Panc1 (cell line): Measurements from ENCODE around the gene SCNN1B. TPM values are rescaled to one million over a fixed set of nuclear protein-coding genes. Genes with fewer than 3 reads are reported as not detected.
"Not testable (repeated sequence)": the region's sequence is repeated elsewhere in the genome, so short reads cannot be mapped to it uniquely, and the experiment has no call there.

Source experiments
- ATAC-seq: fragments of 200-7000 bp; cut with Tn5 transposase; 2 replicates; pipeline ENCODE4 v1.9.1; 2020; ENCODE audit warnings: mild to moderate bottlenecking, moderate library complexity
- BruUV-seq: library from RNA; stranded (reverse); fragments of 400-500 nt; replicated peaks from 2 replicates; lab custom pipeline; 2021; lab: Mats Ljungman, UMichigan
- CTCF ChIA-PET: fragments of 300-600 bp; sonication (Branson Sonifier 250); formaldehyde crosslinking; loops from one replicate; lab custom pipeline; 2022; ENCODE audit warnings: antibody characterized with exemption; lab: Charles Lee
- POLR2A ChIA-PET: fragments of 300-600 bp; sonication (Branson Sonifier 250); formaldehyde crosslinking; loops from one replicate; lab custom pipeline; 2022; ENCODE audit warnings: antibody characterized with exemption; lab: Charles Lee
- DNase-seq: peaks from one replicate; pipeline ENCODE4 v3.0.0-alpha.2; 2010; ENCODE audit warnings: low read depth, low spot score
- H3K27ac ChIP-seq: 2 replicates; pipeline ENCODE4 v1.5.1; 2011; ENCODE audit warnings: mild to moderate bottlenecking, low read length, inconsistent platforms
- H3K27me3 ChIP-seq: fragments of 200-500 bp; sonication (Bioruptor generic); 2 replicates; pipeline ENCODE4 v1.6.0; 2014; ENCODE audit warnings: low read length, inconsistent platforms; ENCODE audit not compliant: control insufficient read depth, insufficient read depth
- H3K36me3 ChIP-seq: fragments of 200-500 bp; sonication (Bioruptor generic); 2 replicates; pipeline ENCODE4 v1.5.1; 2014; ENCODE audit warnings: inconsistent platforms, mild to moderate bottlenecking, low read length, moderate library complexity; ENCODE audit not compliant: control insufficient read depth, insufficient read depth
- H3K4me1 ChIP-seq: 2 replicates; pipeline ENCODE4 v1.5.1; 2011; ENCODE audit warnings: inconsistent platforms, mild to moderate bottlenecking, low read length, moderate library complexity; ENCODE audit not compliant: control insufficient read depth, insufficient read depth
- H3K4me3 ChIP-seq, 2 experiments: 2 replicates each; pipeline ENCODE4 v1.5.1; 2011 to 2012; ENCODE audit warnings: low read depth in 2 of 2, low read length in 2 of 2, mild to moderate bottlenecking in 2 of 2, inconsistent platforms in 1 of 2, moderate library complexity in 1 of 2
- H3K9me3 ChIP-seq: fragments of 200-500 bp; sonication (Bioruptor generic); 2 replicates; pipeline ENCODE4 v1.5.1; 2014; ENCODE audit warnings: low read depth, mild to moderate bottlenecking, inconsistent platforms, low read length, moderate library complexity; ENCODE audit not compliant: control insufficient read depth, insufficient read depth
- POLR2AphosphoS5 ChIP-seq: IDR thresholded peaks from 2 replicates; pipeline ENCODE4 v1.6.1; 2012; ENCODE audit warnings: mild to moderate bottlenecking, low read depth, low read length, moderate library complexity
- SIN3A ChIP-seq: IDR thresholded peaks from 2 replicates; pipeline ENCODE4 v1.6.1; 2012; ENCODE audit warnings: low read depth, mild to moderate bottlenecking, low read length, moderate library complexity, borderline replicate concordance; ENCODE audit not compliant: insufficient read depth
- TCF7L2 ChIP-seq: IDR thresholded peaks from 2 replicates; pipeline ENCODE4 v1.6.1; 2011; ENCODE audit warnings: mild to moderate bottlenecking, low read depth, low read length, inconsistent platforms
- in situ Hi-C: cut with HindIII; loops from 2 replicates; pipeline ENCODE4 v1.10.0; 2016; ENCODE audit warnings: low sequenced_read_pairs, low pct_unique_long_range_greater_than_20kb
- intact Hi-C: fragments of 100-400 bp; cut with micrococcal nuclease; formaldehyde crosslinking; loops from one replicate; pipeline ENCODE4 v1.10.0; 2022; ENCODE audit not compliant: unreplicated experiment
- total RNA-seq: library from RNA; stranded (reverse); gene quantifications from one replicate; pipeline ENCODE4 v1.2.1, GENCODE V29; 2021; ENCODE audit not compliant: unreplicated experiment
- TF ChIP-seq, protein P1 (sequence below): fragments of 450-650 bp; IDR thresholded peaks from 2 replicates; pipeline ENCODE4 v1.5.1; 2017; ENCODE audit warnings: mild to moderate bottlenecking
- TF ChIP-seq, protein P2 (sequence below), 2 experiments: IDR thresholded peaks; 2 replicates each; pipeline ENCODE4 v1.6.1; 2011 to 2012; ENCODE audit warnings: low read depth in 2 of 2, control low read depth in 1 of 2, low read length in 1 of 2, mild to moderate bottlenecking in 1 of 2, moderate library complexity in 1 of 2; ENCODE audit not compliant: insufficient read depth in 1 of 2

The SCNN1B gene
- total RNA-seq, 1 experiment from 2014 or later: 10.7 TPM

DNA sequence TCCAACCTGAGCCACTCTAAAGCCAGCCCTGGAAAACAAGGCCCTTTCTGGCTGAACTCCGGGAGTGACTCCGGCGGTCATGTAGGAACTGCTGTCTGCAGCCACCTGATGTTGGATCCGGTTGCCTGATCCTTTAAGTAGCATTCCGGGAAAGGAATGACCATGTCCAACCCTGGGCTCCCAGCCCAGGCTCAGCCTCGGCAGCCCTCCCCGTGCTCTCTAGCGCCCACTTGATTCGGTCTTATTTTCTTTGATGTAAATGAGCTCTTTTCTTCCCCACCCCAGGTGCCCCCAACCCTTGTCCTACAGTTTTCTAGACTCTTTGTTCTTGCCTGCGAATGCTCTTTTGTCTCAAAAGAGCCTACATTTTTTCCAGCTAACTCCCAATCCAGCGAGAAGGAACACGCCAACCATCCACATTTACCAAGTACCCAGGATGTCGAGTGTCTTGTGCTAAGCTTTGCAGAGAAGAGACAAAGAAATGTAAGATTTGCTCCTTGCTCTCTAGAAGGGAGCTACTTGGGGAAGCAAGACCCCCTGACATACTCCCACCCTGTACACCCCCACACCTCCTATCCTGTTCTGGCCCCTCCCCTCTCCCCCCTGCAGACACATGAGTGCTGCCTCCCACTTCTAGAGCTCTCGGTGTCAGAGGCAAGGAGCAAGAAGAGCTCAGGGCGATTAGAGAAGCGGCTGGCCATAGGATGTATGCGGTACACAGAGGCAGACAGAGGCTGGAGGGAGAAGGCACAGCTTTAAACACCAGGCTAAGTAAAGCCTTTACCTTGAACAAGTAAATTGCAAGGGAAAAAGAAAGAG lies 97.1 kb downstream of the SCNN1B start:
- in situ Hi-C loops: no loop called here

GRCh38 chr16:23400447-23400846 lies 98.3 kb downstream of the SCNN1B start:
- H3K9me3 ChIP-seq, in situ Hi-C loops, DNase-seq, H3K27me3 ChIP-seq, intact Hi-C loops, ATAC-seq, BruUV-seq, POLR2A ChIA-PET, H3K27ac ChIP-seq, H3K36me3 ChIP-seq, H3K4me3 ChIP-seq: not testable (repeated sequence)
- H3K4me1 ChIP-seq: peaks cover 15% of the 10 kb centered on the region
- CTCF ChIA-PET: interaction anchor here (0.5 kb wide), 1 partner anchor 33 kb away, joined by 4 read pairs; no protein-coding TSS in a partner anchor

More for the DNA sequence above, 97.1 kb downstream of the SCNN1B start:
- Histone ChIP-seq H3K27ac (no peak overlapping the region), H3K27me3 (no peaks in the 10 kb centered on the region), H3K36me3 (peaks cover 6% of the 10 kb centered on the region; the same call in 1 of the 2 replicates), H3K9me3 (no peaks in the 10 kb centered on the region), H3K4me1 (peaks cover 9% of the 10 kb centered on the region), H3K4me3 (no peak overlapping the region)
- ATAC-seq: no peak
- intact Hi-C loops: no loop called here
- BruUV-seq: no TSS peak
- CTCF ChIA-PET: no interaction called here
- POLR2A ChIA-PET: no interaction called here
- TF ChIP-seq SIN3A: no peak
- TF ChIP-seq, protein P1, sequence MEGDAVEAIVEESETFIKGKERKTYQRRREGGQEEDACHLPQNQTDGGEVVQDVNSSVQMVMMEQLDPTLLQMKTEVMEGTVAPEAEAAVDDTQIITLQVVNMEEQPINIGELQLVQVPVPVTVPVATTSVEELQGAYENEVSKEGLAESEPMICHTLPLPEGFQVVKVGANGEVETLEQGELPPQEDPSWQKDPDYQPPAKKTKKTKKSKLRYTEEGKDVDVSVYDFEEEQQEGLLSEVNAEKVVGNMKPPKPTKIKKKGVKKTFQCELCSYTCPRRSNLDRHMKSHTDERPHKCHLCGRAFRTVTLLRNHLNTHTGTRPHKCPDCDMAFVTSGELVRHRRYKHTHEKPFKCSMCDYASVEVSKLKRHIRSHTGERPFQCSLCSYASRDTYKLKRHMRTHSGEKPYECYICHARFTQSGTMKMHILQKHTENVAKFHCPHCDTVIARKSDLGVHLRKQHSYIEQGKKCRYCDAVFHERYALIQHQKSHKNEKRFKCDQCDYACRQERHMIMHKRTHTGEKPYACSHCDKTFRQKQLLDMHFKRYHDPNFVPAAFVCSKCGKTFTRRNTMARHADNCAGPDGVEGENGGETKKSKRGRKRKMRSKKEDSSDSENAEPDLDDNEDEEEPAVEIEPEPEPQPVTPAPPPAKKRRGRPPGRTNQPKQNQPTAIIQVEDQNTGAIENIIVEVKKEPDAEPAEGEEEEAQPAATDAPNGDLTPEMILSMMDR: no peak
- no peak for TF ChIP-seq POLR2AphosphoS5
- TF ChIP-seq, protein P2, sequence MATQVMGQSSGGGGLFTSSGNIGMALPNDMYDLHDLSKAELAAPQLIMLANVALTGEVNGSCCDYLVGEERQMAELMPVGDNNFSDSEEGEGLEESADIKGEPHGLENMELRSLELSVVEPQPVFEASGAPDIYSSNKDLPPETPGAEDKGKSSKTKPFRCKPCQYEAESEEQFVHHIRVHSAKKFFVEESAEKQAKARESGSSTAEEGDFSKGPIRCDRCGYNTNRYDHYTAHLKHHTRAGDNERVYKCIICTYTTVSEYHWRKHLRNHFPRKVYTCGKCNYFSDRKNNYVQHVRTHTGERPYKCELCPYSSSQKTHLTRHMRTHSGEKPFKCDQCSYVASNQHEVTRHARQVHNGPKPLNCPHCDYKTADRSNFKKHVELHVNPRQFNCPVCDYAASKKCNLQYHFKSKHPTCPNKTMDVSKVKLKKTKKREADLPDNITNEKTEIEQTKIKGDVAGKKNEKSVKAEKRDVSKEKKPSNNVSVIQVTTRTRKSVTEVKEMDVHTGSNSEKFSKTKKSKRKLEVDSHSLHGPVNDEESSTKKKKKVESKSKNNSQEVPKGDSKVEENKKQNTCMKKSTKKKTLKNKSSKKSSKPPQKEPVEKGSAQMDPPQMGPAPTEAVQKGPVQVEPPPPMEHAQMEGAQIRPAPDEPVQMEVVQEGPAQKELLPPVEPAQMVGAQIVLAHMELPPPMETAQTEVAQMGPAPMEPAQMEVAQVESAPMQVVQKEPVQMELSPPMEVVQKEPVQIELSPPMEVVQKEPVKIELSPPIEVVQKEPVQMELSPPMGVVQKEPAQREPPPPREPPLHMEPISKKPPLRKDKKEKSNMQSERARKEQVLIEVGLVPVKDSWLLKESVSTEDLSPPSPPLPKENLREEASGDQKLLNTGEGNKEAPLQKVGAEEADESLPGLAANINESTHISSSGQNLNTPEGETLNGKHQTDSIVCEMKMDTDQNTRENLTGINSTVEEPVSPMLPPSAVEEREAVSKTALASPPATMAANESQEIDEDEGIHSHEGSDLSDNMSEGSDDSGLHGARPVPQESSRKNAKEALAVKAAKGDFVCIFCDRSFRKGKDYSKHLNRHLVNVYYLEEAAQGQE (IDR thresholded peaks at IDR 0.05; ENCODE audit: insufficient read depth in 1 of 2, low read depth in 2 of 2, low read length in 1 of 2): no peak
- TF ChIP-seq TCF7L2: no peak
- no peak for DNase-seq

- Histone ChIP-seq H3K4me1 (peaks cover 20% of the 10 kb centered on the region), H3K4me3 (no peak overlapping the region), H3K27ac (no peak overlapping the region), H3K36me3 (peaks cover 7% of the 10 kb centered on the region; the same call in 1 of the 2 replicates), H3K9me3 (no peaks in the 10 kb centered on the region), H3K27me3 (no peaks in the 10 kb centered on the region)
- DNase-seq (no peak), ATAC-seq (no peak)
- intact Hi-C loops: no loop called here
- ChIA-PET CTCF (no interaction called here), POLR2A (no interaction called here)
- in situ Hi-C loops: no loop called here
- BruUV-seq: no TSS peak
- TF ChIP-seq POLR2AphosphoS5: no peak
- TF ChIP-seq, protein P1: no peak
- TF ChIP-seq, protein P2 (IDR thresholded peaks at IDR 0.05; ENCODE audit: insufficient read depth in 1 of 2, low read depth in 2 of 2, low read length in 1 of 2): no peak
- TF ChIP-seq TCF7L2: no peak
- no peak for TF ChIP-seq SIN3A
Observed at GRCh38 chr16:23401139-23401538, 99.0 kb downstream of the SCNN1B start.
